NCI-H2227 treated with DMSO at 0.1 percent for 48 hours (cell line): Measurements from ENCODE around the gene PRAMEF7.
"Not testable (repeated sequence)": the region's sequence is repeated elsewhere in the genome, so short reads cannot be mapped to it uniquely, and the experiment has no call there.

Experiments used
- DNase-seq: peaks from one replicate; lab custom pipeline; 2025; lab: John Stamatoyannopoulos, UW

Gene PRAMEF7

DNA sequence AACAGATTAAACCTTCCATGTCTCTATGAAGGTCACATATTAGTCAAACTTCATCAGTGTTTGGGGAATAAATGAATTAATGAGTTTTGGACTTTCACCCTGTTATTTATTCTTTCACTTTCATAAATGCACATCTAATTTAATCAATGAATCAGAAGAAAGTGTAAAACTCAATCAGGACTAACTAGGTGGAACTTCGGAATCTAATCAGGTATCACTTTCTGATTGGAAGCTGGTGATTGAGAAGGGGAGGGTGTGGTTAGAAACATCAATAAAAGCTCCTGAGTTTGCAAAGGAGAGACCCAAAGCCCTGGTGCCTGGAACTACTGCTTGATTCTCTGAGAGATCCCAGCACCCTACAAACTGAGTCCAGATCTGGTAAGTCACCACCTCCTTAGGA is at the start of gene PRAMEF7:
PRAMEF7 (plus strand) TSS at position 301 of the 400 bp plus-strand sequence. CDS start 1,083 bp downstream, outside the sequence.
- DNase-seq, result not testable (repeated sequence)

DNA sequence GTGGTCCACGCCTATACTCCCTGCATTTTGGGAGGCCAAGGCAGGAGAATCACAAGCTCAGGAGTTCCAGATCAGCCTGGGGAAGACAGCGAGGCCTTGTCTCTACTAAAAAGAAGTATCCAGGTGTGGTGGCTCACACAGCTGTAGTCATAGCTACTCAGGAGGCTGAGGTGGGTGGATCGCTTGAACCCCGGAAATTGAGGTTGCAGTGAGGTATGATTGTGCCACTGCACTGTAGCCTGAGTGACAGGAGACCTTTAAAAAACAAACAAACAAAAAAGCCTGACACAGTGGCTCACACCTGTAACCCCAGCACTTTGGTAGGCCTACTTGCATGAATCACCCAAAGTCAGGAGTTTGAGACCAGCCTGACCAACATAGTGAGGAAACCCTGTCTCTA is 38.0 kb upstream of the PRAMEF7 start:
- DNase-seq, result not testable (repeated sequence)

DNA sequence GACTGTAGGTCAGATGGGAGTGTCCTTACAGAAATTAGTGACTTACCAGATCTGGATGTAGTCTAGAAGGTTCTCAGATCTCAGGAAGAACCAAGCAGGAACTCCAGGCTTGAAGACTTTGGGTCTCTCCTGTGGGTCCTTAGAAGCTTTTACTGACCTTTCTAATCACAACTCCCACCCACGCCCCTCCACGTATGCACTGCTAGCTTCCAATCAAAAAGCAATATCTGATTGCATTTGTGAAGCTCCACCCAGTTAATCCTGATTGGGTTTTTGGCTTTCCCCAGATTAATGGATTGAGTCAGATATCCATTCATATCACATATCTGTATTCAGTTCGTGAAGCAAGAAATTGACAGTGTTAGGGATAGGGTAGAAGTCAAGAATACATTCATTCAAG is 30.3 kb upstream of the PRAMEF7 start, which contains the start of gene PRAMEF4:
PRAMEF4 (minus strand) TSS at position 101 of the 400 bp plus-strand sequence. CDS start 2,807 bp downstream, outside the sequence.
- not testable (repeated sequence) for DNase-seq

DNA sequence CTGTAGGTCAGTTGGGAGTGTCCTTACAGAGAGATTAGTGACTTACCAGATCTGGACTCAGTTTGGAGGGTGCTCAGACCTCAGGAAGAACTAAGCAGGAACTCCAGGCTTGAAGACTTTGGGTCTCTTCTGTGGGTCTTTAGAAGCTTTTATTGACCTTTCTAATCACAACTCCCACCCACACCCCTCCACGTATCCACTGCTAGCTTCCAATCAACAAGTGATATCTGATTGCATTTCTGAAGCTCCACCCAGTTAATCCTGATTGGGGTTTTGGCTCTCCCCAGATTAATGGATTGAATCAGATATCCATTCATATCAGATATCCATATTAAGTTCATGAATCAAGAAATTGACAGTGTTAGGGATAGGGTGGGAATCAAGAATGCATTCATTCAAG is 18.2 kb upstream of the PRAMEF7 start, which contains the start of gene PRAMEF10:
PRAMEF10 (minus strand) TSS at position 101 of the 400 bp plus-strand sequence. CDS start 2,423 bp downstream, outside the sequence.
- not testable (repeated sequence) for DNase-seq

DNA sequence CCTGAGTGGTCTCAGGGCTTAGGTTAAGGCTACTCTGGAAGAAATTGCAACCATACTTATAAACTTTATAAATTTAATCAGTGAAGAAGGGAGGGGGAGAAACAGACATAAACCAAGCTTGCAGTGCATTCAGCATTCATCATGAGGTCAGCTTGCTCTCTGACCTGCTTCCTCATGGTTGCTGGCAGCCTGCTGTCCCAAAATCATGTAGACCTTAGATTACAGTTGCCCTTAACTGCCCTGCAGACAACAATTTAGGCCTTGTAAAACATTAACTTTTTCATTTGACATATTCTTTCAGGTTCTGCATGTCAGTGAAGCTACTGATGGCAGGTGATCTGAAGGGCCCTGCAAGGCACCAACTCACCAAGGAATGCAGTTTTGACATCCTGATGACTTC is 17.2 kb upstream of the PRAMEF7 start:
- not testable (repeated sequence) for DNase-seq

DNA sequence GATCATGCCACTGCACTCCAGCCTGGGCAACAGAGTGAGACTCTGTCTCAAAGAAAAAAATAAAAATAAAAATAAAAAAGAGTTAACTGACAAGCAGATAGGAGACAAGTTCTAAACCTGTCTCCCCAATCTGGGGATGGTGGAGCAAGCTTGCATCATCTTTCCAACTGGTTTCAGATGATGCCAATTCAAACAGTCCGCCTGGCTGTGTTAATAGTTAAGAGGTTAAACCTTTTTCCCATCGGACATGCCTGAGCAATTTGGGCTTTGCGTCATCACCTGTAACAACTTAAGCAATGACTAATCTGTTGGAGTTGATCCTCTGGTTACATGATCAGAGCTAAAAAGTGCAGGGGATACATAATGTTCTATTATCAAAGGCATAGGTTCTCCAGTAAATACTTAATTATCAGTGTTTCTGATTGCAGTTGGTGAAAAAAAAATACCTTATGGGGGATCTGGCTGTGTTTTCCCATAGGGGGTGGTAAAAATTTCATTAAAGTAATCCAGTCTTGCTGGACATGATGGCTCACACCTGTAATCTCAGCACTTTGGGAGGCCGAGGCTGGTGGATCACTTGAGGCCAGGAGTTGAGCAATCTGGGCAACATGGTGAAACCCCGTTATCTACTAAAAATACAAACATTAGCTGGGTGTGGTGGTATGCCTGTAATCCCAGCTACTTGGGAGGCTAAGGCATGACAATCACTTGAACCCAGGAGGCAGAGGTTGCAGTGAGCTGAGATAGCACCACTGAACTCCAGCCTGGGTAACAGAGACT is 12.4 kb upstream of the PRAMEF7 start:
- not testable (repeated sequence) for DNase-seq

DNA sequence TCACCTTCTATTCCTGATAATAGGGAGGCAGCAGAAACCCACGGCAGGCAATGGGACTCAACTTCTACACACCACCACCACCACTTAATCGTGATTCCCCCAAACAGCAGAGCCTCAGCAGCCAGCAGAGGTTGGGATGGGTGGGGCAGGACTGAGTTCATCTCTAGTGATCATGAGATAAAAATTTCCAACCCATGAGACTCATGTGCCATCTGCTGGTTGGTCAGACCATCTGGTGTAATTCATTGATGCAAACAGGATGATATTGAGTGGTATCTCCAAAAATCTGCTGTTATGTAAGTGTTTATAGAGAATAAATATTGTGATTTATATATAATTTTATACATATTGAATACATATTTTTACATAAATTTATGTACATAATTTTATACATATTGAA is 5.3 kb downstream of the PRAMEF7 start:
- DNase-seq, result not testable (repeated sequence)

DNA sequence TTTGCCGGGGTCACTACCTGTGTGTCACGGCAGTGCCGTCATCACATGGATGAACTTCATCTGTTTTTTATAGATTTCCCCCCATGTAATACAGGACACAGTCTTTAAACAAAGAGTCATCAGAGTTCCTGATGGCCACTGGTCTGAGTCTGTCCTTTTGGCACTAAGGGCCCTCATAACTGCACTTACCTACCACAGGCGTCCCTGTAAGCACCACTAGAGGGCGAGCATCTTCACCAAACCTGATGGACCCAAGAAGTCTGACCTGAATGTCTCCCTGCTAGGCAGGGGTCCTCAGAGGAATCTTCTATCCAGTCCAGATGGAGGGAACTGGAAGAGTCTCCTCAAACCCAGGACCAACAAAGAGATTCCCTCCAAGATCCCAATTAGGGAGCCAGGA is 8.0 kb downstream of the PRAMEF7 start:
- not testable (repeated sequence) for DNase-seq

DNA sequence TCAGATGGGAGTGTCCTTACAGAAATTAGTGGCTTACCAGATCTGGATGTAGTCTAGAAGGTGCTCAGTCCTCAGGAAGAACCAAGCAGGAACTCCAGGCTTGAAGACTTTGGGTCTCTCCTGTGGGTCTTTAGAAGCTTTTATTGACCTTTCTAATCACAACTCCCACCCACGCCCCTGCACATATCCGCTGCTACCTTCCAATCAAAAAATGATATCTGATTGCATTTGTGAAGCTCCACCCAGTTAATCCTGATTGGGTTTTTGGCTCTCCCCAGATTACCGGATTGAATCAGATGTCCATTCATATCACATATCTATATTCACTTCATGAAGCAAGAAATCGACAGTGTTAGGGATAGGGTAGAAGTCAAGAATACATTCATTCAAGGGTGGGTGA is 31.1 kb downstream of the PRAMEF7 start, which contains the start of gene PRAMEF6:
PRAMEF6 (minus strand) TSS at position 101 of the 400 bp plus-strand sequence. CDS start 5,062 bp downstream, outside the sequence.
- not testable (repeated sequence) for DNase-seq
